B cell (primary cell): Measurements from ENCODE around the gene GLT1D1. TPM values are rescaled to one million over a fixed set of nuclear protein-coding genes. Genes with fewer than 3 reads are reported as not detected.
A peak's percentile ranks its signal among the peaks of the same experiment; 100 is the strongest.

Source experiments
- ATAC-seq: fragments of 200-7000 bp; cut with Tn5 transposase; one replicate; pipeline ENCODE4 v1.10.0; 2021; ENCODE audit warnings: low read depth, mild to moderate bottlenecking, moderate number of reproducible peaks, moderate library complexity
- CTCF ChIA-PET: fragments of 350-600 bp; sonication (Branson Sonifier 250); formaldehyde crosslinking; loops from one replicate; lab custom pipeline; 2021; ENCODE audit warnings: antibody characterized with exemption, inconsistent platforms; lab: Charles Lee
- POLR2A ChIA-PET: fragments of 350-600 bp; sonication (Branson Sonifier 250); formaldehyde crosslinking; loops from one replicate; lab custom pipeline; 2021; ENCODE audit warnings: antibody characterized with exemption; lab: Charles Lee
- DNase-seq: peaks from one replicate; pipeline ENCODE4 v3.0.0; 2013
- H2AFZ ChIP-seq: 2 replicates; pipeline ENCODE4 v1.6.1; 2012; ENCODE audit warnings: mild to moderate bottlenecking, low read depth, low read length; ENCODE audit not compliant: insufficient read depth, poor library complexity, severe bottlenecking
- H3K27ac ChIP-seq, 2 donors: 1 replicate in 1 of 2; 2 replicates in 1 of 2; pipeline ENCODE4 v1.5.1; 2012 to 2013; ENCODE audit warnings: low read length in 2 of 2, mild to moderate bottlenecking in 2 of 2, moderate library complexity in 1 of 2
- H3K27me3 ChIP-seq, 4 experiments: fragments of 200-600 bp in 1 of 4; sonication (generic) in 1 of 4; replicated peaks in 1 of 4; 1 replicate in 2 of 4; 2 replicates in 2 of 4; pipeline versions ENCODE4 v1.6.1 to v1.7.0; 2013 to 2016; ENCODE audit warnings: low read length in 3 of 4, mild to moderate bottlenecking in 2 of 4, mixed read lengths in 1 of 4, moderate library complexity in 1 of 4; ENCODE audit not compliant: insufficient read depth in 4 of 4, control insufficient read depth in 3 of 4; ENCODE audit errors: control extremely low read depth in 1 of 4
- H3K36me3 ChIP-seq, 2 experiments: replicated peaks in 1 of 2; 1 replicate in 1 of 2; 2 replicates in 1 of 2; pipeline versions ENCODE4 v1.6.1 to v1.7.1; 2013; ENCODE audit warnings: low read length in 1 of 2; ENCODE audit not compliant: insufficient read depth in 2 of 2, control insufficient read depth in 1 of 2; ENCODE audit errors: control extremely low read depth in 1 of 2, extremely low read depth in 1 of 2
- H3K4me1 ChIP-seq, 2 donors: fragments of 200-600 bp in 1 of 2; sonication (generic) in 1 of 2; 1 replicate in 1 of 2; 2 replicates in 1 of 2; pipeline versions ENCODE4 v1.5.1 to v1.6.1; 2013 to 2017; ENCODE audit warnings: low read length in 2 of 2; ENCODE audit not compliant: control insufficient read depth in 2 of 2, insufficient read depth in 2 of 2
- H3K4me2 ChIP-seq: replicated peaks from 2 replicates; pipeline ENCODE3; 2012; ENCODE audit warnings: mild to moderate bottlenecking, low read depth, low read length; ENCODE audit not compliant: poor library complexity, severe bottlenecking
- H3K4me3 ChIP-seq, 5 experiments: fragments of 200-600 bp in 1 of 5; sonication (generic) in 1 of 5; 1 replicate in 3 of 5; 2 replicates in 2 of 5; pipeline versions ENCODE4 v1.5.1 to v1.7.0; 2011 to 2016; ENCODE audit warnings: low read length in 4 of 5, mild to moderate bottlenecking in 4 of 5, low read depth in 2 of 5, control low read depth in 1 of 5, moderate library complexity in 1 of 5; ENCODE audit not compliant: insufficient read depth in 1 of 5; ENCODE audit errors: control extremely low read depth in 1 of 5, extremely low read depth in 1 of 5
- H3K79me2 ChIP-seq: fragments of 200-600 bp; sonication (generic); one replicate; pipeline ENCODE4 v1.6.0; 2016; ENCODE audit warnings: low read length; ENCODE audit not compliant: control insufficient read depth, insufficient read depth
- H3K9ac ChIP-seq: fragments of 200-600 bp; sonication (generic); 2 replicates; pipeline ENCODE4 v1.6.1; 2017; ENCODE audit warnings: mild to moderate bottlenecking, low read length, moderate library complexity
- H3K9me3 ChIP-seq, 3 donors: one replicate each; pipeline versions ENCODE4 v1.6.1 to v1.7.1; 2013; ENCODE audit warnings: low read length in 2 of 3; ENCODE audit not compliant: control insufficient read depth in 2 of 3, insufficient read depth in 1 of 3; ENCODE audit errors: control extremely low read depth in 1 of 3
- H4K20me1 ChIP-seq: 2 replicates; pipeline ENCODE4 v1.6.0; 2012; ENCODE audit warnings: mild to moderate bottlenecking, low read length; ENCODE audit not compliant: insufficient read depth, control insufficient read depth, poor library complexity, severe bottlenecking
- H3K27ac Mint-ChIP-seq: one replicate; pipeline ENCODE4 v1.8.0; 2021; ENCODE audit warnings: mixed read lengths
- H3K27me3 Mint-ChIP-seq: one replicate; pipeline ENCODE4 v1.8.0; 2021; ENCODE audit warnings: mixed read lengths
- H3K4me1 Mint-ChIP-seq: one replicate; pipeline ENCODE4 v1.8.0; 2021; ENCODE audit warnings: mixed read lengths
- H3K4me3 Mint-ChIP-seq: one replicate; pipeline ENCODE4 v1.8.0; 2021; ENCODE audit warnings: mixed read lengths
- H3K9me3 Mint-ChIP-seq: one replicate; pipeline ENCODE4 v1.8.0; 2022; ENCODE audit warnings: mixed read lengths; ENCODE audit not compliant: insufficient read depth
- CTCF ChIP-seq: fragments of 200-600 bp; IDR thresholded peaks from one replicate; pipeline ENCODE4 v1.8.0; 2022; ENCODE audit warnings: antibody characterized with exemption, mild to moderate bottlenecking
- EZH2 ChIP-seq: IDR thresholded peaks from 2 replicates; pipeline ENCODE4 v1.6.1; 2012; ENCODE audit warnings: borderline replicate concordance, low read depth, mild to moderate bottlenecking, moderate library complexity, low read length; ENCODE audit not compliant: insufficient read depth, poor library complexity, severe bottlenecking
- WGBS: methylation state at CpG from one replicate; pipeline ENCODE4 v1.1.5; 2013; ENCODE audit warnings: missing lambda C conversion rate; ENCODE audit not compliant: insufficient coverage; 5-methylcytosine and 5-hydroxymethylcytosine counted together
- intact Hi-C: fragments of 100-400 bp; cut with micrococcal nuclease; formaldehyde crosslinking; loops from one replicate; pipeline ENCODE4 v1.10.0; 2022
- polyA plus RNA-seq: library from polyadenylated mRNA; depleted of rRNA; stranded (reverse); fragments of >200 nt; gene quantifications from 2 replicates; pipeline ENCODE4 v1.2.3, GENCODE V29; 2012
- total RNA-seq, 2 donors: library from RNA; stranded (reverse); fragments of 120-200 nt in 1 of 2; gene quantifications; 1 replicate in 1 of 2; 2 replicates in 1 of 2; pipeline versions ENCODE4 v1.2.3 to v1.2.4, GENCODE V29; 2013 to 2022

Gene GLT1D1
- total and polyA plus RNA-seq, 2 donors (not counting 1 experiment from before 2014, with no cell fraction given), result 0.22 to 0.49 TPM

DNA sequence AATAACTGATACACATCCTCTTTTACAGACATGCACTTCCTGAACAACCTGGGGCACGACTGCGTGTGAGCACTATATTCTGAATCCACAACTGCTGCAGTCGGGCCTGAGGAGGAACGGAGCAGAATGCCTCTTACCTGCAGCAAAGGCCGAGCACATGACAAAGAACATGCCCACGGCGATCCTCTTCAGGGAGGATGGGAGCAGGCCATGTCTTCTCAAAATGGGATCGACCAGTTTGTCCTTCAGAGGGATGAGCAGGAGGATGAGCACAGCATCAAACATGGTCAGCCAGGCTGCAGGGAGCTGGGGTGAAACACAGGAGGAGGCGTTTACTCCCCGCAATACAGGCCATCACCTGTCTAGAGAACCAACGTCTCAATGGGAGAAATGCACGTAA is 44.6 kb upstream of the GLT1D1 start:
- Histone ChIP-seq H3K27me3 (no peaks in the 10 kb centered on the region), H3K4me2 (no peak overlapping the region), H3K36me3 (peaks cover 15 to 75% of the 10 kb centered on the region in 2 experiments), H4K20me1 (peaks cover 43% of the 10 kb centered on the region), H3K9me3 (peaks cover 0 to 4% (median 0%) of the 10 kb centered on the region in 3 donors), H3K79me2 (peaks cover 93% of the 10 kb centered on the region), H2AFZ (no peak overlapping the region), H3K4me1 (peaks cover 34 to 40% of the 10 kb centered on the region in 2 donors), H3K9ac (no peak overlapping the region), H3K27ac (peak overlapping the region in 1 of 2 donors; percentile 73), H3K4me3 (no peak overlapping the region)
- Mint-ChIP-seq H3K4me3 (no peak overlapping the region), H3K27ac (peak overlapping the region; percentile 53), H3K4me1 (peaks cover 47% of the 10 kb centered on the region), H3K27me3 (no peaks in the 10 kb centered on the region), H3K9me3 (no peaks in the 10 kb centered on the region)
- TF ChIP-seq CTCF, result no peak
- no peak for TF ChIP-seq EZH2
- ATAC-seq, result no peak
- ChIA-PET CTCF (no interaction called here), POLR2A (no interaction called here)
- DNase-seq, result no peak
- 91% methylated on average over 10 of the region's 12 CpGs for WGBS
- intact Hi-C loops, result no loop called here

DNA sequence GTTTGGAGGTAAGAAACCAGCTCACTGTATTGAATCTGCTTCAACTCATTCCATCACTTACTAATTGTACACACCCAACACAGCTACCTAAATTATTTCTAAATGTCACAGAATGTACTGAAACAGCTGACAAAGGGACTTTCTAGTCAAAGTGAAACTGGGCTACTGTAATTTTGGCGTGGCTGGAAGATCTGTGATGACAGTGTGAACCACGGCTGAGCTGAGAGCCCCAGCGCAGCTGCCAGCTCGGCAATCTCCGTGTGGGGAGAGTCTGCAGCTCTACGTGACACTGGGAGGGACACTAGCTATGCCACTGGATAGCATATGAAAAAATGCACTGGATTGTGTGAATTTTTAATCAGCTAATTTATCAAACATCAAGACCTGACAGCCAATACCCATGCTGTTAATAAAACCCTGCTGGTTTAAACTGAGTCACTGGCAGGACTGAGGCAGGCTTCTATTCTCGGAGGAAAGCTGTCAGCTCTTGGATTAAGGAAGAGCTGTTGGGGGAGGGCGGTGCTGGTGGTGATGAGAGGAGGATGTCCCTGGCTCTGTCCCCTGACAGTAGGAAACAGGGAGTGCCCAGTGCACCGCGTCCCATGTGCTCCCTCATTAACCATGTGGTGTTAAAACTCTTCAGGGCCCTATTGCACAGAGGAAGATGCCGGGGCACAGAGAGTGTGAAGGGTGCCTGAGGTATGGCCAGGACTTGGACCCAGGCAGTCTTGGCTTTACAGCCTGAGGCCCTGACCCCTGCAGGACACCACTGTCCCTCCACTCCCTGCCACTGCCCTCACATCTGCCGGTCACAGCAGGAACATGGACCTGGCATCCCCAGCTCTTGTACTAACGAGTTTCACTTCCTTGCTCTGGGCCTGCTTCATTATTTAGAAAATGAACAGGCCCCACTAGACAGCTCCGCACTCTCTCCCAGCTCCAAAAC is 42.8 kb upstream of the GLT1D1 start:
- Mint-ChIP-seq H3K9me3 (no peaks in the 10 kb centered on the region), H3K4me3 (peak overlapping the region; percentile 66), H3K27ac (peak overlapping the region; percentile 85), H3K4me1 (peaks cover 56% of the 10 kb centered on the region), H3K27me3 (no peaks in the 10 kb centered on the region)
- Histone ChIP-seq H3K79me2 (peaks cover 95% of the 10 kb centered on the region), H2AFZ (peak overlapping the region; percentile 47), H3K4me1 (peaks cover 43 to 47% of the 10 kb centered on the region in 2 donors), H3K9me3 (no peaks in the 10 kb centered on the region), H3K4me3 (peak overlapping the region in 2 of 5 experiments; percentile 3 to 7), H3K36me3 (peaks cover 15 to 74% of the 10 kb centered on the region in 2 experiments), H3K9ac (peak overlapping the region; percentile 30), H4K20me1 (peaks cover 53% of the 10 kb centered on the region), H3K4me2 (peak overlapping the region; percentile 56), H3K27me3 (no peaks in the 10 kb centered on the region), H3K27ac (peak overlapping the region; percentile 63 to 73)
- CTCF ChIA-PET, result interaction anchor here (0.6 to 3.6 kb wide), 8 partner anchors 8 to 30 kb away, joined by 4 to 34 read pairs (median 7); partner anchors contain the start of gene SLC15A4
- ATAC-seq (peak; percentile 90), DNase-seq (peak; percentile 74)
- TF ChIP-seq CTCF (no peak), EZH2 (no peak)
- WGBS, result 52% methylated on average over 10 of the region's 14 CpGs
- intact Hi-C loops, result loop anchor here (1.0 kb wide), 3 partner anchors 8 to 20 kb away; no protein-coding TSS in a partner anchor
- POLR2A ChIA-PET, result interaction anchor here (0.9 to 4.0 kb wide), 6 partner anchors 10 to 19 kb away, joined by 3 to 21 read pairs (median 10); partner anchors contain the start of gene SLC15A4
